ENCODE results near the gene PPP2R2D.
"Not testable (repeated sequence)": the region's sequence is repeated elsewhere in the genome, so short reads cannot be mapped to it uniquely, and the experiment has no call there.

The PPP2R2D gene

GRCh38 chr10:131868436-131868835 lies 32.4 kb upstream of the PPP2R2D start:
- DNase-seq (ENCODE audit: low read depth), result no peak

DNA sequence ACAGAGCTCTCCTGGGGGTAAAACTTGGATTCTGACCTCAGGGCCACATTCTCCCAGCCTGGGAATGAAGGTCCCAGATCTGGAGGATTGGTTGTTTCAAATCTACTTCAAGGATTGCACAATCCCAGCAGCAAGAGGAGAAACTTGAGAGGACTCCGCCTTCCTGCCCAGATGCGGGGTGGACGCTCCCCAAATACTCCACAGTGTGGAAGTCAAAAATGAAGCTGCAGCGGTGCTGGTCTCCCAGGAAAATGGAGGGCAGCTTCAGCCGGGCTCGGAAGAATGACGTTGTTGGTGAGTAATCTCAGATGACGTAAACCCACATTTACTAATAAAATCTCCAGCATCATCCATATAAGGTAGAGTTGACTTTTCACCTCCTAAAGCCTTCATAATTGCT lies 31.5 kb upstream of the PPP2R2D start:
- DNase-seq (ENCODE audit: low read depth), result no peak

DNA sequence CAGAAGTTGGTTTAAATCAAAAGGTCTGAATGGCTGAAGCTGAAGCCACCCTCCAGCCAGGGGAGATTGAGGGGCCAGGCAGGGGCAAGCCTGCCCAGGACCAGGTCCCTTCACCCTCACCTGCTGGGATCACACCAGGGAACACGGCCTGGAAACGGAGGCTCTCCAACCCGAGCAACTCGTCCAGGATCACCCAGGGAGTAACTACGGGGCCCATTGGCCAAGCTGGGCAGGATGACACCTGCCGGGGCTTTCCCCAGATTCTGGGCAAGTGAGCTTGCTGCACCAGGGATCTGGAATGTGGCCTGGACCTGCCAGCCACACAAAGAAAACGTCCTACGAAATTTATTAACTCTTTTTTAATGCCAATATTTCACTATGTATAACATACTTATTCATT lies 30.4 kb upstream of the PPP2R2D start:
- no peak for DNase-seq (ENCODE audit: low read depth)

GRCh38 chr10:131870831-131871672 lies 29.8 kb upstream of the PPP2R2D start:
- DNase-seq (ENCODE audit: low read depth), result no peak

DNA sequence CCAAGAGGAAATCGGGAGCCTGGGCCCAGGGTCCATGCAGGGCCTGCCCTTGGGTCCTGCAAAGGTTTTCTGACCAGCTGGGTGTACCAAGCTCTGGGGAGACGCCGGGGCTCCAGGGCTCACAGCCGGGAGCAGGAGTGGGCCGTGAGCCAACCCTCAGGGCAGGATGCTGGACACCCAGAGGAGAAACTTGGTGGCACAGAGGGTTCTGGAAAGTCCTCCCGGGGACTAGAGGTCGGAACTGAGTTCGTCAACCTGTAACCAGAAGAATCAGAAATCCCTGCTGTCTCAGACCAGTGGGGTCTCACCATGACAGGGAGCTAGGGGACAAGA lies 29.2 kb upstream of the PPP2R2D start:
- no peak for DNase-seq (ENCODE audit: low read depth)

GRCh38 chr10:131872011-131872826 lies 28.6 kb upstream of the PPP2R2D start:
- no peak for DNase-seq (ENCODE audit: low read depth)

- DNase-seq (ENCODE audit: low read depth), result no peak
Measured at GRCh38 chr10:131872827-131873375, 27.9 kb upstream of the PPP2R2D start.

- DNase-seq (ENCODE audit: low read depth), result peak; percentile 26
Measured at GRCh38 chr10:131874991-131875451, 25.8 kb upstream of the PPP2R2D start.

DNA sequence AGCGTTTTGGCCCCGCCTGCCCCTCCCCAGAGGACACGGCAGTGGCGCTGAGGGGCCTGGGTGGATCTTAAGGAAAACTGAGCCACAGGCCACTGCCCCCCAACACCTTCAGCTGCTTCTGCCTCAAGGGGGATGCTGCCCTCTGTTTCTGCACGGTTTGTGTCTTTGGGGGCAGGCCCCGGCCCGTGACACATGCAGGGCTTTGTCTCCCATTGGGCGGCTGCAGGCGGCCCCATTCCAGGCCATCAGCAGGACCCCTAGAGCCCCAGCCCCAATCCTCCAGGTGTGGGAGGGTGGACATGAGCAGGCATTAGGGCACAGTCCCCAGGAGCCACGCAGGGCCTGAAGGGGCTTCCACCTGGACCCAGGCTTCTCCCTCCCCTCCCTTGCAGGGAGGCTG lies 25.3 kb upstream of the PPP2R2D start:
- no peak for DNase-seq (ENCODE audit: low read depth)

DNA sequence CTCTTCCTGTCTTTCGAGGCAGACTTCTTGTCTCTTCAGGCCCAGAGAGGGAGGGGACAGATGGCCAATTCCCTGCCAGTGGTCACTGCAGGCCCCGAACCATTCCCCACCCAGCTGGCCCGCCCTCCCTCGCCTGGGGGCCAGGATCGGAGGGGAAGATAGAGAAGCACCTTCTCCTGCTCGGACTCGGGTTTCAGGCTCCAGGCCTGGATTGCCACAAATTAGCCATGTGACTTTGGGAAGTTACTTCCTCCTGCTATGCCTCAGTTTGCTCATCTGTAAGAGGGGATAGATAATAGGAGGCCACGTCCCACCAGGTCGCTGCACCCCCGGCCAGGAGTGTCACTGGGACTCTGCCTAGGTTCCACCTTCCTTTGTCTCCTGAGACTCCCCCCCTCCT lies 24.8 kb upstream of the PPP2R2D start:
- DNase-seq (ENCODE audit: low read depth), result no peak

DNA sequence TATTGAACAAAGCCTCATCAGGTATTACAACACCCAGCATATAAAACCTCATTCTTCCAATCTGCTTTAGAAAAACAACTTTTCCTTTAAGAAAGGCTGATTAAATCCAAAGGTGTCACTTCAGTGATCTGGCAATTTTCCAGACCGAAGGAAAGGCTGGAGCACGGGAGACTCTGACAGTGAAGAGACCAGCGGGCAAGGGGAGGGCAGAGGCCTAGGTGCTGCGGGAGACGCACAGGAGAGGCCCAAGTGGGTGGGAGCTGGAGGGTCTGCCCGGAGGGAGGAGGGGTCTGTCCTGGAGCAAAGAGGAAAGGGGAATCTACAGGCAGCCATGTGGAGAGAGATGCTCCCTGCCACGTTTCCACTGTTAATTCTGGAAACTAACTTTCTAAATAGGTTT lies 24.3 kb upstream of the PPP2R2D start:
- DNase-seq (ENCODE audit: low read depth), result no peak

DNA sequence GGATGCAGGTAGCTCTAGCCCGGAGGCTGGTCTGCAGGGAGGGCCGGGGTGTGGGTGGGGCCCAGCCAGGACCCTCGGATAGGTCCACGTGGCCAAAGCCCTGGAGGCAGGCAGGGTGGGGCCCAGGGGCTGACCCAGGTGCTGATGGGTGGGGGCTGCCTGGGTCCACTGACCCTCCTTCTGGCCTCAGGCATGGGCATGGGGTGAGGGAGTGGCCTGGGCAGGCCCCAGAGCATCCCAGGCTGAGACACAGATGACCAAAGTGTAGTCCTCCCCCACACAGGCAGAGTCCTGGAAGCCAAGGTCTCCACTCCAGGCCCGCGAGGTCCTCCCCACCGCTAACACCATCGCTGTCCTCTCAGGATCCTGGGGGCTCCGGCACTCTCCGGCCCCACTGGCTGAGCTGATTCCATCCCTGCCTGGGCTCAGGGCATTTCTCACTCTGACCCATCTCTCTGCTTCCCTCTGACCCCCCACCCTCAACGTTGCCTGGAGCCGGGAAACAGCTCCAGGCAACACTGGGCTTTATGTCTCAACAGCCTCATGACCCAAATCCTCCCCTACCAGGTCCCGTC lies 20.7 kb upstream of the PPP2R2D start:
- DNase-seq (ENCODE audit: low read depth), result no peak

GRCh38 chr10:131881104-131881880 lies 19.5 kb upstream of the PPP2R2D start:
- DNase-seq (ENCODE audit: low read depth), result no peak

DNA sequence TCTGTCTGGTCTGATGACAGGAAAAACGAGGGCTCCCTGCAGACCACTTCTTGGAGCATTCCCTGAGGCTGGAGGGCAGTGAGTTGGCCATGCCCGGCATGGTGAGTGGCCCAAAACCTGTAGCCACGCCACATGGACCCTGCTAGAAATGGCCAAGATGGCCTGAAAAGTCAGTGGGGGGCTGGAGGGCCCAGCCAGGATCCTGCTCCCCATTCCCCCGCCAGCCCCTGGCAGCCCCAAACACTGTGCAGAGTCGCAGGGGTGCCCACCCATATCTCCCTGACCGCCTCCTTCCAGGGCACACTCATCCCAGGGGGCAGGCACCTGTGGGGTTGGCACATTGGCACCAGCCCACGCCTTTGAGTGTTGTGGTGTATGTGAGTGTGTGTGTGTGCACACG lies 18.7 kb upstream of the PPP2R2D start:
- no peak for DNase-seq (ENCODE audit: low read depth)

- DNase-seq (ENCODE audit: low read depth), result no peak
Measured at GRCh38 chr10:131882590-131883451, 18.0 kb upstream of the PPP2R2D start.

DNA sequence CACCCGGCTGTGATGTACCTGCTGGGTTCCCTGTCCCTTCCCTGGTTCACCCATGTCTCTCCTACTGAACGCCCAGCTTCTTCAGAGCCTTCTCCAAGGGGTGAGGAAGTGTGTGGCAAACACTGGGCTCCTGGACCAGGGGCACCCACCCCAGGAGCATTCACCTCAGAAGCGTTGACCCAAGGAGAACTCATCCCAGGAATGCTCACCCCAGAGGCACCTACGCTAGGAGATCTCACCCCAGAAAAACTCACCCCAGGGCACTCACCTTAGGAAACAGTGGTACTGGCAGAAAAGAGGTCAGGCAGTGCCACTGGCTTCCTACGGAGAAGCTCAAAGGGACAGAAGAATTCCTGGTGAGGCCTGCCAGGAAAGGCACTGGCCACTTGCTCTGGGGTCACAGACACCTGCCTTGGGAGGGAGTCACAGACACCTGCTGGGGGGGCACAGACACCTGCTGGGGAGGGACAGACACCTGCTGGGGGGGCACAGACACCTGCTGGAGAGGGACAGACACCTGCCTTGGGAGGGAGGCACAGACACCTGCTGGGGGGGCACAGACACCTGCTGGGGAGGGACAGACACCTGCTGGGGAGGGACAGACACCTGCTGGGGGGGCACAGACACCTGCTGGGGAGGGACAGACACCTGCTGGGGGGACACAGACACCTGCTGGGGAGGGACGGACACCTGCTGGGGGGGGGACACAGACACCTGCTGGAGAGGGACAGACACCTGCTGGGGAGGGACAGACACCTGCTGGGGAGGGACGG lies 17.0 kb upstream of the PPP2R2D start:
- DNase-seq (ENCODE audit: low read depth), result not testable (repeated sequence)

DNA sequence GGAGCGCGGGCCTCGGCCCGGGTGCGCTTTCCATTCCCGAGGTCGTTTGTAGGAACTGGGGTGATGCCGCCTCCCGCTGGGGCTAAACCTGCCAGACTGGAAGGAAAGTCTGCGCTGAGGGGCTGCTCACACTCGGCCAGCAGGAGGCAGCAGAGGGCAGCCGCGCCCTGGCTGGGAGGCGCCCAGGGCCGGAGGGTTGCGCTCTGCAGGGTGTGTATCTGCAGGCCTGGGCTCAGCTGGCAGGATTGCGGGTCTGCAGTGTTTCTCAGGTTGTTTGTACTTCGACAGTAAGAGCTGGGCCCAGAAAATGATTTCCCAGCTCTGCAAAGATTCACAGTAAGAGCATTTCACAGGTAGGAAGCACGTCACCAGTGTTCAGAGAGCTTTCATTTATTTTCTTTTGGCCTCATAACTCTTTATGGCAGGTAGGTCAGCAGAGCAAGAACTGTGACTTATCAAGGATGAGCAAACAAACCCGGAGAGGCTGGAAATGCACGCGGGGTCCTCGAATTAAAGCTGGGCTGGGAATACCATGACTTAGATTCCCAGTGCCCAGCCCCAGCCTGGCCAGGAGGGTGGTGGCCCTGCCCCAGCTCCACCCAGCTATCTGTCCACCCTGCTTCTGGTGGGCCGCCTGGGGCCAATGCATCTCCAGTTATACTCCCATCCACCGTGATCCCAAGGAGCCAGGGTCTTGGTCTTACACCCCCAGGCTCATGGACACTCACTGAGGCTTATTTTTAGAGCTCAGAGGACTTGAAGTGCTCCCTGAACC lies 15.2 kb upstream of the PPP2R2D start:
- DNase-seq (ENCODE audit: low read depth), result peak; percentile 73

DNA sequence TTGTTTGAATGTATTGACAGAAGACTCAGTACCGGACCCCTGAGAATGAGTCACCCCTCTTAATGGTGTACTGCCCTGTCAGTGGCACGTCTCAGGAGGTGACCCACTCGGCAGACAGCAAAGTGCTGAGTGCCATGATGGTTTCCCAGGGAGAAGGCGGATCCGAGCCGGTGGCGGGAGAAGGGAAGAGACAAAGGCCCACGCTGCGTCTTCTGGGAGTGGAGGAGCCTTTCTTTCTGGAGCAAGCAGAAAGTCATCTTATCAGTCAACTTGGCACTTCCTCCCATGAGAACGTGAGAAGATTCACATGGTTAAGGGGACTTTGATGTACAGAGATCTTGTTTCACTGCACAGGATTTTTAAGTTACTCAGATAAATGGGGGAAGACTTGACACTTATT lies 14.6 kb upstream of the PPP2R2D start:
- no peak for DNase-seq (ENCODE audit: low read depth)

- DNase-seq (ENCODE audit: low read depth), result no peak
Measured at GRCh38 chr10:131888186-131888604, 12.6 kb upstream of the PPP2R2D start.
